ENCODE measurements around the gene KCND3.

The KCND3 gene

GRCh38 chr1:111989531-111990025 is at the start of gene KCND3:
KCND3 (minus strand) TSS chr1:111989668.
- no peak for DNase-seq

GRCh38 chr1:112034277-112034676 is 44.8 kb upstream of the KCND3 start:
- no peak for DNase-seq

- DNase-seq = no peak
Measured at GRCh38 chr1:112033439-112034120, 44.1 kb upstream of the KCND3 start.

- DNase-seq = no peak
Measured at GRCh38 chr1:112030157-112030556, 40.7 kb upstream of the KCND3 start.

- no peak for DNase-seq
Measured at GRCh38 chr1:112027696-112028095, 38.2 kb upstream of the KCND3 start.

- no peak for DNase-seq
Measured at GRCh38 chr1:112026501-112026900, 37.0 kb upstream of the KCND3 start.

- no peak for DNase-seq
Measured at GRCh38 chr1:112026016-112026415, 36.5 kb upstream of the KCND3 start.

GRCh38 chr1:112021263-112021662 is 31.8 kb upstream of the KCND3 start:
- DNase-seq = no peak

- DNase-seq = no peak
Measured at GRCh38 chr1:112017183-112017582, 27.7 kb upstream of the KCND3 start.

- DNase-seq = no peak
Measured at GRCh38 chr1:112012823-112013222, 23.4 kb upstream of the KCND3 start.

- DNase-seq = no peak
Measured at GRCh38 chr1:112011202-112011601, 21.7 kb upstream of the KCND3 start.

GRCh38 chr1:112007169-112007568 is 17.7 kb upstream of the KCND3 start:
- DNase-seq = no peak

- DNase-seq = no peak
Measured at GRCh38 chr1:112006416-112007025, 17.1 kb upstream of the KCND3 start.

- no peak for DNase-seq
Measured at GRCh38 chr1:112004076-112004475, 14.6 kb upstream of the KCND3 start.

GRCh38 chr1:112002514-112002913 is 13.0 kb upstream of the KCND3 start:
- DNase-seq = no peak

- no peak for DNase-seq
Measured at GRCh38 chr1:112001436-112001835, 12.0 kb upstream of the KCND3 start.

- DNase-seq = no peak
Measured at GRCh38 chr1:112000048-112000447, 10.6 kb upstream of the KCND3 start.

- no peak for DNase-seq
Measured at GRCh38 chr1:111998332-111998731, 8.9 kb upstream of the KCND3 start.

GRCh38 chr1:111992476-111992875 is 3.0 kb upstream of the KCND3 start:
- no peak for DNase-seq

GRCh38 chr1:111990878-111991718 is 1.6 kb upstream of the KCND3 start:
- no peak for DNase-seq

- DNase-seq = no peak
Measured at GRCh38 chr1:111990026-111990877, 784 bp upstream of the KCND3 start.

- DNase-seq = no peak
Measured at GRCh38 chr1:111988743-111989453, 570 bp downstream of the KCND3 start.

Data from activated CD4-positive, alpha-beta T cell treated with anti-CD3 and anti-CD28 coated beads, Interleukin-2, amount 50 U/mL, for 1 hour (primary cell).